H1 (cell line): ENCODE data around the gene ARMH2. TPM values are rescaled to one million over a fixed set of nuclear protein-coding genes. Genes with fewer than 3 reads are reported as not detected.

ENCODE experiments used
- CTCF ChIA-PET: fragments of 300-600 bp; sonication (Branson Sonifier 250); formaldehyde crosslinking; loops from one replicate; lab custom pipeline; 2021; ENCODE audit not compliant: partially characterized antibody; lab: Charles Lee
- POLR2A ChIA-PET: fragments of 300-600 bp; sonication (Branson Sonifier 250); formaldehyde crosslinking; loops from one replicate; lab custom pipeline; 2021; ENCODE audit warnings: inconsistent platforms; ENCODE audit not compliant: partially characterized antibody; lab: Charles Lee
- DNase-seq, 2 experiments: peaks; one replicate each; pipeline versions ENCODE4 v3.0.0 to v3.0.0-alpha.2; 2010 to 2022; ENCODE audit warnings: low spot score in 2 of 2, low read depth in 1 of 2, mixed read lengths in 1 of 2
- FAIRE-seq: peaks from 2 replicates; lab custom pipeline; 2011; peaks lifted over from hg19 to GRCh38; lab: Jason Lieb, UNC
- H2AFZ ChIP-seq: 2 replicates; pipeline ENCODE4 v1.8.1; 2012; ENCODE audit warnings: low read length, inconsistent platforms
- H2AK5ac ChIP-seq: 2 replicates; pipeline ENCODE4 v1.6.1; 2013; ENCODE audit warnings: low read depth, low read length
- H2BK120ac ChIP-seq: replicated peaks from 2 replicates; pipeline ENCODE3; 2013; ENCODE audit warnings: low read depth, low read length, inconsistent platforms
- H2BK12ac ChIP-seq: 2 replicates; pipeline ENCODE4 v1.6.1; 2013; ENCODE audit warnings: low read depth, low read length
- H2BK15ac ChIP-seq: 2 replicates; pipeline ENCODE4 v1.6.1; 2013; ENCODE audit warnings: low read length
- H2BK20ac ChIP-seq: 2 replicates; pipeline ENCODE4 v1.6.1; 2013; ENCODE audit warnings: low read length
- H2BK5ac ChIP-seq: 2 replicates; pipeline ENCODE4 v1.6.1; 2013; ENCODE audit warnings: low read depth, low read length
- H3K14ac ChIP-seq: 2 replicates; pipeline ENCODE4 v1.6.1; 2013; ENCODE audit warnings: inconsistent platforms; ENCODE audit not compliant: insufficient read length
- H3K18ac ChIP-seq: 2 replicates; pipeline ENCODE4 v1.6.1; 2013; ENCODE audit warnings: low read length; ENCODE audit errors: extremely low read depth
- H3K23ac ChIP-seq: 2 replicates; pipeline ENCODE4 v1.6.1; 2013; ENCODE audit warnings: inconsistent platforms; ENCODE audit not compliant: insufficient read length
- H3K23me2 ChIP-seq: 2 replicates; pipeline ENCODE4 v1.6.1; 2013; ENCODE audit warnings: low read depth, low read length
- H3K27ac ChIP-seq: 2 replicates; pipeline ENCODE4 v1.6.1; 2011; ENCODE audit warnings: low read depth, low read length, inconsistent platforms
- H3K27me3 ChIP-seq, 4 experiments: replicated peaks in 1 of 4; 1 replicate in 1 of 4; 2 replicates in 3 of 4; pipeline versions ENCODE4 v1.6.1 to v1.8.1; 2011 to 2013; ENCODE audit warnings: low read length in 3 of 4, mild to moderate bottlenecking in 3 of 4, inconsistent platforms in 2 of 4, mixed read lengths in 2 of 4, moderate library complexity in 1 of 4; ENCODE audit not compliant: control insufficient read depth in 3 of 4, insufficient read depth in 3 of 4; ENCODE audit errors: extremely low read depth in 1 of 4
- H3K36me3 ChIP-seq, 4 experiments: 2 replicates each; pipeline versions ENCODE4 v1.6.1 to v1.8.1; 2011 to 2013; ENCODE audit warnings: mild to moderate bottlenecking in 4 of 4, low read length in 3 of 4, moderate library complexity in 2 of 4, control low read depth in 1 of 4, inconsistent platforms in 1 of 4; ENCODE audit not compliant: insufficient read depth in 4 of 4, control insufficient read depth in 2 of 4
- H3K4ac ChIP-seq: replicated peaks from 2 replicates; pipeline ENCODE3; 2013; ENCODE audit warnings: low read length, low read depth, mixed read lengths, inconsistent platforms; ENCODE audit not compliant: insufficient read length
- H3K4me1 ChIP-seq, 4 experiments: replicated peaks in 1 of 4; 1 replicate in 1 of 4; 2 replicates in 3 of 4; pipeline versions ENCODE4 v1.6.1 to v1.8.1; 2011 to 2013; ENCODE audit warnings: low read length in 3 of 4, inconsistent platforms in 2 of 4, mixed read lengths in 1 of 4; ENCODE audit not compliant: insufficient read depth in 4 of 4, control insufficient read depth in 3 of 4
- H3K4me2 ChIP-seq, 2 experiments: 2 replicates each; pipeline versions ENCODE4 v1.6.1 to v1.8.1; 2011 to 2013; ENCODE audit warnings: low read depth in 2 of 2, low read length in 2 of 2, control low read depth in 1 of 2, inconsistent platforms in 1 of 2, mild to moderate bottlenecking in 1 of 2; ENCODE audit not compliant: insufficient read depth in 1 of 2
- H3K4me3 ChIP-seq, 4 experiments: fragments of 200-600, 300-600 bp in 1 of 4; sonication (generic), shearing (Covaris generic), sonication (Bioruptor Twin) in 1 of 4; 2 replicates each; pipeline versions ENCODE4 v1.5.1 to v1.8.1; 2011 to 2016; ENCODE audit warnings: low read length in 4 of 4, low read depth in 3 of 4, control low read depth in 2 of 4, inconsistent platforms in 2 of 4, mild to moderate bottlenecking in 2 of 4, mixed read lengths in 1 of 4, moderate library complexity in 1 of 4; ENCODE audit not compliant: insufficient read depth in 2 of 4; ENCODE audit errors: extremely low read depth in 1 of 4
- H3K56ac ChIP-seq: replicated peaks from 2 replicates; pipeline ENCODE3; 2013; ENCODE audit warnings: low read depth, mild to moderate bottlenecking, mixed read lengths, low read length, inconsistent platforms; ENCODE audit not compliant: insufficient read length
- H3K79me1 ChIP-seq: 2 replicates; pipeline ENCODE4 v1.6.1; 2013; ENCODE audit warnings: low read depth, low read length, control low read depth
- H3K79me2 ChIP-seq, 2 experiments: 2 replicates each; pipeline versions ENCODE4 v1.6.1 to v1.8.1; 2012 to 2013; ENCODE audit warnings: low read length in 2 of 2, mild to moderate bottlenecking in 2 of 2, inconsistent platforms in 1 of 2; ENCODE audit not compliant: insufficient read depth in 2 of 2, control insufficient read depth in 1 of 2
- H3K9ac ChIP-seq, 4 experiments: replicated peaks in 1 of 4; 1 replicate in 1 of 4; 2 replicates in 3 of 4; pipeline versions ENCODE4 v1.6.1 to v1.8.1; 2011 to 2013; ENCODE audit warnings: low read depth in 3 of 4, low read length in 3 of 4, control low read depth in 2 of 4, mild to moderate bottlenecking in 2 of 4, moderate library complexity in 2 of 4, inconsistent platforms in 1 of 4; ENCODE audit errors: extremely low read depth in 1 of 4
- H3K9me3 ChIP-seq, 2 experiments: 2 replicates each; pipeline versions ENCODE4 v1.6.1 to v1.8.1; 2012 to 2013; ENCODE audit warnings: mild to moderate bottlenecking in 2 of 2, moderate library complexity in 2 of 2, control low read depth in 1 of 2, inconsistent platforms in 1 of 2, low read depth in 1 of 2, low read length in 1 of 2, mixed read lengths in 1 of 2; ENCODE audit not compliant: insufficient read depth in 2 of 2
- H4K20me1 ChIP-seq, 2 experiments: replicated peaks in 1 of 2; 2 replicates each; pipeline versions ENCODE3 to v1.8.1; 2011 to 2013; ENCODE audit warnings: inconsistent platforms in 2 of 2, low read length in 2 of 2, mild to moderate bottlenecking in 1 of 2; ENCODE audit not compliant: insufficient read depth in 2 of 2, control insufficient read depth in 1 of 2
- H4K5ac ChIP-seq: 2 replicates; pipeline ENCODE4 v1.6.1; 2013; ENCODE audit warnings: low read length, low read depth, mixed read lengths, inconsistent platforms; ENCODE audit not compliant: insufficient read length
- H4K8ac ChIP-seq: 2 replicates; pipeline ENCODE4 v1.8.0; 2013; ENCODE audit warnings: mild to moderate bottlenecking, moderate library complexity, low read length, inconsistent platforms; ENCODE audit not compliant: insufficient read depth; ENCODE audit errors: extremely low read depth
- H4K91ac ChIP-seq: replicated peaks from 2 replicates; pipeline ENCODE3; 2013; ENCODE audit warnings: low read length, mixed read lengths, inconsistent platforms; ENCODE audit not compliant: insufficient read length
- BCL11A ChIP-seq, 2 experiments: IDR thresholded peaks; one replicate each; pipeline ENCODE4 v1.6.1; 2011; ENCODE audit warnings: low read depth in 2 of 2, low read length in 2 of 2, mild to moderate bottlenecking in 2 of 2
- CREB1 ChIP-seq: IDR thresholded peaks from 2 replicates; pipeline ENCODE4 v1.6.1; 2012; ENCODE audit warnings: inconsistent platforms
- GTF2F1 ChIP-seq: IDR thresholded peaks from 2 replicates; pipeline ENCODE4 v1.6.1; 2012; ENCODE audit warnings: low read depth, low read length, improper control_type of control experiment, borderline replicate concordance
- MAFK ChIP-seq: IDR thresholded peaks from 2 replicates; pipeline ENCODE4 v1.6.1; 2012; ENCODE audit warnings: low read depth, mild to moderate bottlenecking, improper control_type of control experiment, low read length
- PHF8 ChIP-seq: fragments of 200-600 bp; sonication (generic); conservative IDR thresholded peaks from 2 replicates; pipeline ENCODE4 v1.7.1; 2012; ENCODE audit warnings: low read depth, mild to moderate bottlenecking, inconsistent platforms, low read length, moderate library complexity
- RFX5 ChIP-seq: IDR thresholded peaks from 2 replicates; pipeline ENCODE4 v1.6.1; 2011; ENCODE audit warnings: low read depth, low read length, improper control_type of control experiment, borderline replicate concordance
- RNF2 ChIP-seq: fragments of 200-900, 300-1000 bp; sonication (generic); IDR thresholded peaks from 2 replicates; pipeline ENCODE4 v1.7.1; 2016; ENCODE audit warnings: borderline replicate concordance, low read depth, mild to moderate bottlenecking, antibody characterized with exemption, low read length; ENCODE audit not compliant: poor library complexity, severe bottlenecking; ENCODE audit errors: missing control alignments
- WGBS, 2 experiments: shearing (Covaris generic) in 1 of 2; methylation state at CpG; one replicate each; pipeline versions ENCODE4 v1.1.6 to v1.1.7; 2013 to 2015; ENCODE audit warnings: low lambda C conversion rate in 2 of 2, mixed read lengths in 2 of 2, inconsistent platforms in 1 of 2, low coverage in 1 of 2, missing lambda C conversion rate in 1 of 2; ENCODE audit not compliant: insufficient replicate concordance in 2 of 2, insufficient coverage in 1 of 2, insufficient read length in 1 of 2; ENCODE audit errors: extremely low coverage in 1 of 2, missing lambda C conversion rate in 1 of 2; 5-methylcytosine and 5-hydroxymethylcytosine counted together
- polyA plus RNA-seq, 7 experiments: library from polyadenylated mRNA; depleted of rRNA in 3 of 7; stranded (reverse) in 5 of 7; unstranded in 2 of 7; fragments of >200 nt in 5 of 7; fragments of 200-250 nt in 2 of 7; gene quantifications; 1 replicate in 5 of 7; 2 replicates in 1 of 7; 4 replicates in 1 of 7; pipeline versions ENCODE4 v1.2.1 to v1.2.3, GENCODE V29; 2011 to 2013; ENCODE audit warnings: missing spikeins in 2 of 7, mixed read lengths in 2 of 7
- total RNA-seq: library from RNA; stranded (reverse); fragmentation: NEBNext Ultra II Directional; extraction: Animal tissue kit (Norgen Biotek cat#: 25700); gene quantifications from 2 replicates; pipeline ENCODE4 v1.2.1, GENCODE V29; 2021
- TF ChIP-seq, protein P1 (sequence below), 3 experiments: IDR thresholded peaks; 1 replicate in 2 of 3; 2 replicates in 1 of 3; pipeline versions ENCODE4 v1.5.1 to v1.6.1; 2011; ENCODE audit warnings: low read length in 3 of 3, mild to moderate bottlenecking in 3 of 3, inconsistent platforms in 2 of 3, low read depth in 1 of 3, moderate library complexity in 1 of 3; ENCODE audit not compliant: insufficient read depth in 1 of 3; ENCODE audit errors: control extremely low read depth in 1 of 3
- TF ChIP-seq, protein P2 (sequence below): IDR thresholded peaks from 2 replicates; pipeline ENCODE4 v1.6.1; 2011; ENCODE audit warnings: low read depth, mild to moderate bottlenecking, low read length; ENCODE audit not compliant: insufficient read depth

ARMH2 gene
- total and polyA plus RNA-seq, 2 of the 8 experiments (the other 6 are each of a cell fraction or from before 2014, with no cell fraction given) = not detected

DNA sequence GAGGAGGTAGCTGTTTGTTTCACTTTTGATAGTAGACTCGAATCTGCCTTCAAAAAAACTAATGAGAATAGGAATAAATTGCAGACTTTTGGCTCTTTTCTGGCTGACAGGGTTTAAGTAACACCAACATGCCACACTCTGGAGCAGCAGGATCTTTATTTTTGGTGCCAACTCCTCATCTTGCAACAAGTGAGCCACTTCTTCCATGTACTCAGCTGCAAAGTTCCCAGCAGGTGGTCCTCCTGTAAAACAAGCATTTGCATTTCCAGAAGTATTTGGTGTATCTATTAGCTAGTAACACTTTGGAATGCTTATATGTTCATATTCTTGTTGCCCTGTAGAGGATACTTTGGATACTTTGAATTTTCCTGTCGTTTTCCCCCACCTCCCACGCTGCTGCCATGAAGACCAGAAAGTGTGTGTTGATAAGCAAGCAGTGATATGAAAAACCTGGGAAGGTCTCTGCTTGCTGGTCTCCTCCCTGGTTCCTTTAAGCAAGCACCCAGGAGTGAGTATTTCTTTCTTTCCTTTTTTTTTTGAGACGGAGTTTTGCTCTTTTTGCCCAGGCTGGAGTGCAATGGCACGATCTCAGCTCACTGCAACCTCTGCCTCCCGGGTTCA, 1.0 kb downstream of the ARMH2 start:
- H3K23ac ChIP-seq = no peak overlapping the region
- no peak overlapping the region for H3K18ac ChIP-seq
- no peaks in the 10 kb centered on the region for H3K23me2 ChIP-seq
- H3K56ac ChIP-seq = no peak overlapping the region
- H2BK12ac ChIP-seq = no peak overlapping the region
- H2AFZ ChIP-seq = no peak overlapping the region
- H3K14ac ChIP-seq = no peak overlapping the region
- no peak overlapping the region for H4K91ac ChIP-seq
- no peak overlapping the region for H3K4me3 ChIP-seq
- no peak overlapping the region for H3K27ac ChIP-seq
- H3K4me2 ChIP-seq = no peak overlapping the region
- no peak for FAIRE-seq
- H3K9me3 ChIP-seq = no peaks in the 10 kb centered on the region
- DNase-seq = no peak
- H3K27me3 ChIP-seq = no peaks in the 10 kb centered on the region
- no peaks in the 10 kb centered on the region for H3K36me3 ChIP-seq
- no peak overlapping the region for H4K5ac ChIP-seq
- H3K79me2 ChIP-seq = no peaks in the 10 kb centered on the region
- no peak overlapping the region for H3K4ac ChIP-seq
- no peaks in the 10 kb centered on the region for H4K20me1 ChIP-seq
- no peaks in the 10 kb centered on the region for H3K79me1 ChIP-seq
- H3K9ac ChIP-seq = no peak overlapping the region
- ChIA-PET POLR2A (interaction anchor here (1.2 to 1.8 kb wide), 3 partner anchors 12 to 16 kb away, joined by 3 to 6 read pairs (median 4); no protein-coding TSS in a partner anchor), CTCF (interaction anchor here (0.6 to 1.8 kb wide), 12 partner anchors 13 to 307 kb away, joined by 3 to 5 read pairs (median 3); no protein-coding TSS in a partner anchor)
- H2BK5ac ChIP-seq = no peak overlapping the region
- no peak overlapping the region for H4K8ac ChIP-seq
- no peak overlapping the region for H2AK5ac ChIP-seq
- H2BK20ac ChIP-seq = no peak overlapping the region
- H2BK15ac ChIP-seq = no peak overlapping the region
- no peak overlapping the region for H2BK120ac ChIP-seq
- WGBS, 2 experiments = 90% methylated on average over 6 of the region's 6 CpGs; no CpG with 5 or more reads in 1 of the 2 experiments
- H3K4me1 ChIP-seq = peaks cover 0 to 5% (median 0%) of the 10 kb centered on the region in 4 experiments; a peak in 2 of 7 replicates
- TF ChIP-seq, protein P1, sequence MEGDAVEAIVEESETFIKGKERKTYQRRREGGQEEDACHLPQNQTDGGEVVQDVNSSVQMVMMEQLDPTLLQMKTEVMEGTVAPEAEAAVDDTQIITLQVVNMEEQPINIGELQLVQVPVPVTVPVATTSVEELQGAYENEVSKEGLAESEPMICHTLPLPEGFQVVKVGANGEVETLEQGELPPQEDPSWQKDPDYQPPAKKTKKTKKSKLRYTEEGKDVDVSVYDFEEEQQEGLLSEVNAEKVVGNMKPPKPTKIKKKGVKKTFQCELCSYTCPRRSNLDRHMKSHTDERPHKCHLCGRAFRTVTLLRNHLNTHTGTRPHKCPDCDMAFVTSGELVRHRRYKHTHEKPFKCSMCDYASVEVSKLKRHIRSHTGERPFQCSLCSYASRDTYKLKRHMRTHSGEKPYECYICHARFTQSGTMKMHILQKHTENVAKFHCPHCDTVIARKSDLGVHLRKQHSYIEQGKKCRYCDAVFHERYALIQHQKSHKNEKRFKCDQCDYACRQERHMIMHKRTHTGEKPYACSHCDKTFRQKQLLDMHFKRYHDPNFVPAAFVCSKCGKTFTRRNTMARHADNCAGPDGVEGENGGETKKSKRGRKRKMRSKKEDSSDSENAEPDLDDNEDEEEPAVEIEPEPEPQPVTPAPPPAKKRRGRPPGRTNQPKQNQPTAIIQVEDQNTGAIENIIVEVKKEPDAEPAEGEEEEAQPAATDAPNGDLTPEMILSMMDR (IDR thresholded peaks at IDR 0.05; ENCODE audit: control extremely low read depth in 1 of 3, insufficient read depth in 1 of 3, low read depth in 1 of 3, low read length in 3 of 3) = no peak
- TF ChIP-seq, protein P2, sequence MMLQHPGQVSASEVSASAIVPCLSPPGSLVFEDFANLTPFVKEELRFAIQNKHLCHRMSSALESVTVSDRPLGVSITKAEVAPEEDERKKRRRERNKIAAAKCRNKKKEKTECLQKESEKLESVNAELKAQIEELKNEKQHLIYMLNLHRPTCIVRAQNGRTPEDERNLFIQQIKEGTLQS = no peak
- TF ChIP-seq CREB1 = no peak
- no peak for TF ChIP-seq RNF2
- no peak for TF ChIP-seq BCL11A (IDR thresholded peaks at IDR 0.05; ENCODE audit: low read depth in 2 of 2, low read length in 2 of 2)
- no peak for TF ChIP-seq GTF2F1
- TF ChIP-seq RFX5 = no peak
- no peak for TF ChIP-seq MAFK
- TF ChIP-seq PHF8 = no peak
